ENCODE data around the gene SNX8.

The SNX8 gene, protein sequence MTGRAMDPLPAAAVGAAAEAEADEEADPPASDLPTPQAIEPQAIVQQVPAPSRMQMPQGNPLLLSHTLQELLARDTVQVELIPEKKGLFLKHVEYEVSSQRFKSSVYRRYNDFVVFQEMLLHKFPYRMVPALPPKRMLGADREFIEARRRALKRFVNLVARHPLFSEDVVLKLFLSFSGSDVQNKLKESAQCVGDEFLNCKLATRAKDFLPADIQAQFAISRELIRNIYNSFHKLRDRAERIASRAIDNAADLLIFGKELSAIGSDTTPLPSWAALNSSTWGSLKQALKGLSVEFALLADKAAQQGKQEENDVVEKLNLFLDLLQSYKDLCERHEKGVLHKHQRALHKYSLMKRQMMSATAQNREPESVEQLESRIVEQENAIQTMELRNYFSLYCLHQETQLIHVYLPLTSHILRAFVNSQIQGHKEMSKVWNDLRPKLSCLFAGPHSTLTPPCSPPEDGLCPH

DNA sequence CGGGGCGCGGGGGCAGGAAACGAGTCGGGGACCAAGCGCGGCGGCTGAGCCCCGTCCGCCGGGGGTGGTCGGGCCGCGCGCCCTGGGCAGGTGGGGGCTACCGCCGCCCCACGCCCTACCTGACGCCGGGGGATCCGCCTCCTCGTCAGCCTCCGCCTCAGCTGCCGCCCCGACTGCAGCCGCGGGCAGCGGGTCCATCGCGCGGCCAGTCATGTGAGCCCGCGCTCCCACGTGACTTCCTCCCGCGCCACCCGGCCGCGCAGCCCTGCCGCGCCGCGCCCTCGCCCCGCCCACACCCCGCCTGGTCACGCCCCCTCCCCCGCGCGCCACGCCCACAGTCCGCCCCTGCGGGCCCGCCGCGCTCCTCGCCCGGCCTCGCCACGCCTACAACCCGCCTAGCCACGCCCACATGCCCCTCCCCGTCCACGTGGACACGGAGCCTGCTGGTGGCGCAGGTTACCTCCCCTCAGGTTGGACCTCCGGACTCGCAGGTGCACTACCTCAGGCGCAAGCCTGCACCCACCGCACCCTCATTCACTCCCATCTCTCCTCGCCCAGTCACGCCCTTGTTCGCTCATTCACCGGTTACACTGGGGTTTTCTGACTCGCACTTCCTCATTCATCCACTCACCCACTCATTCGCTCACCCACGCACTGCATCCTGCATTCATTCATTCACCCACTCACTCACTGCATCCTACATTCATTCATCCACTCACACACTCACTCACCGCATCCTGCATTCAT, at the start of gene SNX8:
Gene SNX8 (minus strand): TSS at position 233 of the 747 bp plus-strand sequence. CDS start 20 bp downstream, at position 213.
- H3K27ac Mint-ChIP-seq, result peak within 1 kb of the TSS; percentile 79
- no peaks in the 10 kb centered on the region for H3K27me3 Mint-ChIP-seq
- no peaks in the 10 kb centered on the region for H3K36me3 Mint-ChIP-seq
- H3K9me3 Mint-ChIP-seq (ENCODE audit: low read depth), result no peaks in the 10 kb centered on the region
- H3K4me3 Mint-ChIP-seq, result peak within 1 kb of the TSS; percentile 92
- peaks cover 13% of the 10 kb centered on the region for H3K4me1 Mint-ChIP-seq (ENCODE audit: low read depth)

DNA sequence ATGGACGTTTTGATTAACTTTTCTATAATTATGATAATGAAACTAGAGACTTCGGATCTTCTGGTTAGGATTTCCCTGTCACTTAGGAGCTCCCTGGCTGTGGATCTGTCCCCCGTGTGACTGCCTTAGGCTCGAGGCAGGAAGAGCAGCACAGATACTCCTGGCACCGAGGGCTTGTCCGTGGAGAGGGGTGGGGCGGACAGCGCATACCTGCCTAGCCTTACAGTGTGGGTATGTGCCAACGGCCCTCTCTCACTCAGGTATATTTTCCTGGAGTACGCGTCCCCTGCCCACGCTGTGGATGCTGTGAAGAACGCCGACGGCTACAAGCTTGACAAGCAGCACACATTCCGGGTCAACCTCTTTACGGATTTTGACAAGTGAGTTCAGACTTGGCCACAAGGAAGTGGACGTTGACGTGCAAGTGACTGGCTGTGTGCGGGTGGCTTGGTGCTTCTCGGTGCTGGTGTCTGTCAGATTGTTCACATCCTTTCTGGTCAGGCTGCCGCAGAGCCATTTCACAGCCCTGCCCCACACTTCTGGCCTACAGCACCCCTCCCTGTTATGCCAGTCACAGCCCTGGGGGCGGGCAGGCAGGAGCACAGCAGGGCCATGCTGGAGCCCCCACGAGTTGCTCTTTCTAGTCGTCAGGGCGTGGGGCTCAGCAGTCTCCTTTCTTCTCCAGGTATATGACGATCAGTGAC, 48.3 kb upstream of the SNX8 start:
- Mint-ChIP-seq H3K4me3 (no peak overlapping the region), H3K4me1 (ENCODE audit: low read depth) (peaks cover 33% of the 10 kb centered on the region), H3K27ac (no peak overlapping the region), H3K27me3 (no peaks in the 10 kb centered on the region), H3K9me3 (ENCODE audit: low read depth) (no peaks in the 10 kb centered on the region), H3K36me3 (peaks cover 4% of the 10 kb centered on the region)

DNA sequence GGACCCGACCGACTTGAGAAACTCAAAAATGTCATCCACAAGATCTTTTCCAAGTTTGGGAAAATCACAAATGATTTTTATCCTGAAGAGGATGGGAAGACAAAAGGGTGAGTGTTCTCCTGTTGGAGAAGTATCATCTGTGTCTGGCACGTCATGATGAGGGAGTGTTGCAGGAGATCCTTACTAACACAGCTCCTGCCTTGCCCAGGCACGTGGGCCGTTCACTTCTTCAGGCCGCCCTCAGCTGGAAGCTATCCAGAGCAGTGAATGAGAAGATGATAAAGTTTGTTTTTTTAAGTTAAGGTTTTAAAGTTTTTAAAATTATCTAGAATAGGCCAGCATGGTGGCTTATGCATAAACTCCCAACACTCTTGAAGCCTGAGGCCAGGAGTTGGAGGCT, 46.6 kb upstream of the SNX8 start:
- H3K36me3 Mint-ChIP-seq, result peaks cover 8% of the 10 kb centered on the region
- H3K4me3 Mint-ChIP-seq, result peak overlapping the region; percentile 23
- H3K4me1 Mint-ChIP-seq (ENCODE audit: low read depth), result peaks cover 45% of the 10 kb centered on the region
- no peaks in the 10 kb centered on the region for H3K9me3 Mint-ChIP-seq (ENCODE audit: low read depth)
- no peak overlapping the region for H3K27ac Mint-ChIP-seq
- no peaks in the 10 kb centered on the region for H3K27me3 Mint-ChIP-seq

GRCh38 chr7:2359610-2360009, 45.4 kb upstream of the SNX8 start:
- Mint-ChIP-seq H3K27me3 (no peaks in the 10 kb centered on the region), H3K27ac (peak overlapping the region; percentile 64), H3K4me1 (ENCODE audit: low read depth) (peaks cover 46% of the 10 kb centered on the region), H3K36me3 (peaks cover 8% of the 10 kb centered on the region), H3K4me3 (peak overlapping the region; percentile 54), H3K9me3 (ENCODE audit: low read depth) (no peaks in the 10 kb centered on the region)

GRCh38 chr7:2358968-2359527, 44.8 kb upstream of the SNX8 start:
- peaks cover 8% of the 10 kb centered on the region for H3K36me3 Mint-ChIP-seq
- H3K9me3 Mint-ChIP-seq (ENCODE audit: low read depth), result no peaks in the 10 kb centered on the region
- peak overlapping the region; percentile 54 for H3K4me3 Mint-ChIP-seq
- H3K27ac Mint-ChIP-seq, result peak overlapping the region; percentile 64
- no peaks in the 10 kb centered on the region for H3K27me3 Mint-ChIP-seq
- H3K4me1 Mint-ChIP-seq (ENCODE audit: low read depth), result peaks cover 46% of the 10 kb centered on the region

DNA sequence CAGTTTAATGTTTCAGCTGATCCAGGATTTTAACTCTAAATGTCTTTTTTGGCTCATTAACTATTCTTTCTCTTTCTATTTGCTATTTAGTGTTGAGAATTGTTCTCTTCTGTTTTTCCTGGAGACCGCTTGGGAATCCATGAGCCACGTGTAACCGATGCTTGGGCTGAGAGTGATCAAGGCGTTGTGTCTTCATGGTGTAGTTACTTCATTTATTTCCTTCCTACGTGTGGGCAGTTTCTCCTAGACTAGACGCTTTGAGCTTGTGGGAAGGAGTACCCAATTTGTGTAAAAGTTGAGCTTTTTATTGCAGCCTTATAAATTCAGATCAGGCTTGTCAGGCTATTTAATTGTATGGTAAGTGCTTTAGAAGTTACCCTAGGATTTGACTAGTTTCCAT, 43.3 kb upstream of the SNX8 start:
- H3K4me3 Mint-ChIP-seq, result peak overlapping the region; percentile 93
- H3K27me3 Mint-ChIP-seq, result no peaks in the 10 kb centered on the region
- H3K9me3 Mint-ChIP-seq (ENCODE audit: low read depth), result no peaks in the 10 kb centered on the region
- peaks cover 8% of the 10 kb centered on the region for H3K36me3 Mint-ChIP-seq
- peaks cover 48% of the 10 kb centered on the region for H3K4me1 Mint-ChIP-seq (ENCODE audit: low read depth)
- H3K27ac Mint-ChIP-seq, result peak overlapping the region; percentile 67

- H3K9me3 Mint-ChIP-seq (ENCODE audit: low read depth), result no peaks in the 10 kb centered on the region
- peaks cover 8% of the 10 kb centered on the region for H3K36me3 Mint-ChIP-seq
- peaks cover 45% of the 10 kb centered on the region for H3K4me1 Mint-ChIP-seq (ENCODE audit: low read depth)
- H3K27me3 Mint-ChIP-seq, result no peaks in the 10 kb centered on the region
- H3K27ac Mint-ChIP-seq, result peak overlapping the region; percentile 67
- peak overlapping the region; percentile 93 for H3K4me3 Mint-ChIP-seq
Observed at GRCh38 chr7:2357165-2357564, 42.9 kb upstream of the SNX8 start.

GRCh38 chr7:2355705-2356008, 41.4 kb upstream of the SNX8 start:
- peak overlapping the region; percentile 89 for H3K27ac Mint-ChIP-seq
- peaks cover 43% of the 10 kb centered on the region for H3K4me1 Mint-ChIP-seq (ENCODE audit: low read depth)
- peak overlapping the region; percentile 93 for H3K4me3 Mint-ChIP-seq
- H3K27me3 Mint-ChIP-seq, result no peaks in the 10 kb centered on the region
- peaks cover 6% of the 10 kb centered on the region for H3K36me3 Mint-ChIP-seq
- no peaks in the 10 kb centered on the region for H3K9me3 Mint-ChIP-seq (ENCODE audit: low read depth)

- Mint-ChIP-seq H3K9me3 (ENCODE audit: low read depth) (no peaks in the 10 kb centered on the region), H3K36me3 (peaks cover 6% of the 10 kb centered on the region), H3K27ac (peak overlapping the region; percentile 89), H3K27me3 (no peaks in the 10 kb centered on the region), H3K4me1 (ENCODE audit: low read depth) (peaks cover 38% of the 10 kb centered on the region), H3K4me3 (peak overlapping the region; percentile 93)
Observed at GRCh38 chr7:2354939-2355704, 40.9 kb upstream of the SNX8 start.

- Mint-ChIP-seq H3K27me3 (no peaks in the 10 kb centered on the region), H3K36me3 (peaks cover 6% of the 10 kb centered on the region), H3K4me1 (ENCODE audit: low read depth) (peaks cover 30% of the 10 kb centered on the region), H3K27ac (peak within 1 kb of the TSS; percentile 99), H3K4me3 (peak within 1 kb of the TSS; percentile 93), H3K9me3 (ENCODE audit: low read depth) (no peaks in the 10 kb centered on the region)
Observed at GRCh38 chr7:2354186-2354938, 40.1 kb upstream of the SNX8 start, which contains the start of gene EIF3B. TSS of gene EIF3B (plus strand) at chr7:2354827. CDS start at chr7:2354922, 95 bp downstream.

DNA sequence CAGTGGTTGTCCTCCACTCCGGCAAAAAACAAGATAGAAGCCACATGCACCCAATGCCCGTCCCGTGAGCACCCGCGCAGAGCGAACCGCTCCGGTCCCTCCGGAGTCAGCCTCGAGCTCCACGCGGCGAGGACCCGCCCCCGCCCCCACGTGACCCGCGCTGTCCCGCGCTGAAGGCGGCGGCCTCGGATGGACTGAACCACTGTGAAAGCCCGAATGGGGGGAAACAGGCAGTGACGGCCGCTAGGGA, 39.6 kb upstream of the SNX8 start:
- H3K36me3 Mint-ChIP-seq, result peaks cover 6% of the 10 kb centered on the region
- peaks cover 25% of the 10 kb centered on the region for H3K4me1 Mint-ChIP-seq (ENCODE audit: low read depth)

GRCh38 chr7:2353113-2353935, 39.1 kb upstream of the SNX8 start:
- no peaks in the 10 kb centered on the region for H3K27me3 Mint-ChIP-seq
- H3K4me1 Mint-ChIP-seq (ENCODE audit: low read depth), result peaks cover 23% of the 10 kb centered on the region
- peaks cover 6% of the 10 kb centered on the region for H3K36me3 Mint-ChIP-seq
- H3K9me3 Mint-ChIP-seq (ENCODE audit: low read depth), result no peaks in the 10 kb centered on the region
- H3K4me3 Mint-ChIP-seq, result peak overlapping the region; percentile 89
- peak overlapping the region; percentile 99 for H3K27ac Mint-ChIP-seq

More for the DNA sequence above, 39.6 kb upstream of the SNX8 start:
- Mint-ChIP-seq H3K9me3 (ENCODE audit: low read depth) (no peaks in the 10 kb centered on the region), H3K27ac (peak overlapping the region; percentile 99), H3K27me3 (no peaks in the 10 kb centered on the region), H3K4me3 (peak overlapping the region; percentile 89)

- no peaks in the 10 kb centered on the region for H3K9me3 Mint-ChIP-seq (ENCODE audit: low read depth)
- peaks cover 7% of the 10 kb centered on the region for H3K4me1 Mint-ChIP-seq (ENCODE audit: low read depth)
- no peaks in the 10 kb centered on the region for H3K27me3 Mint-ChIP-seq
- peaks cover under 1% of the 10 kb centered on the region for H3K36me3 Mint-ChIP-seq
- H3K27ac Mint-ChIP-seq, result no peak overlapping the region
- no peak overlapping the region for H3K4me3 Mint-ChIP-seq
Observed at GRCh38 chr7:2350861-2351260, 36.6 kb upstream of the SNX8 start.
